T-cell (primary cell): ENCODE results near the gene GALNT9. TPM values are rescaled to one million over a fixed set of nuclear protein-coding genes. Genes with fewer than 3 reads are reported as not detected.

Source experiments
- ATAC-seq, 4 experiments: fragments of 200-7000 bp in 3 of 4; fragments of 150-1000 bp in 1 of 4; cut with Tn5 transposase; replicated peaks in 1 of 4; 1 replicate in 3 of 4; 2 replicates in 1 of 4; pipeline ENCODE4 v1.10.0; 2021; ENCODE audit warnings: moderate library complexity in 3 of 4, mild to moderate bottlenecking in 2 of 4, moderate number of reproducible peaks in 1 of 4
- CTCF ChIA-PET, 2 donors: fragments of 300-600 bp; sonication (Branson Sonifier 250); formaldehyde crosslinking; loops; one replicate each; lab custom pipeline; 2022; ENCODE audit warnings: antibody characterized with exemption in 2 of 2; lab: Charles Lee
- POLR2A ChIA-PET, 2 donors: fragments of 300-600 bp; sonication (Branson Sonifier 250); formaldehyde crosslinking; loops; one replicate each; lab custom pipeline; 2022; ENCODE audit warnings: antibody characterized with exemption in 2 of 2; lab: Charles Lee
- DNase-seq, 35 experiments: peaks; one replicate each; pipeline versions ENCODE4 v3.0.0 to v3.0.0-alpha.2; 2013 to 2023
- H3K27ac ChIP-seq: one replicate; pipeline ENCODE4 v1.5.1; 2013; ENCODE audit warnings: low read length
- H3K27me3 ChIP-seq, 2 experiments: replicated peaks in 1 of 2; 1 replicate in 1 of 2; 2 replicates in 1 of 2; pipeline versions ENCODE4 v1.6.1 to v1.7.0; 2013; ENCODE audit warnings: low read length in 1 of 2, mixed read lengths in 1 of 2; ENCODE audit not compliant: control insufficient read depth in 2 of 2, insufficient read depth in 2 of 2; ENCODE audit errors: extremely low read depth in 1 of 2
- H3K36me3 ChIP-seq, 2 donors: 1 replicate in 1 of 2; 2 replicates in 1 of 2; pipeline versions ENCODE4 v1.6.1 to v1.7.0; 2013; ENCODE audit warnings: low read length in 1 of 2; ENCODE audit not compliant: control insufficient read depth in 2 of 2, insufficient read depth in 1 of 2; ENCODE audit errors: extremely low read depth in 1 of 2
- H3K4me1 ChIP-seq, 2 experiments: 1 replicate in 1 of 2; 2 replicates in 1 of 2; pipeline versions ENCODE4 v1.6.1 to v1.7.0; 2013; ENCODE audit warnings: low read length in 2 of 2, mixed read lengths in 1 of 2; ENCODE audit not compliant: insufficient read depth in 2 of 2, control insufficient read depth in 1 of 2; ENCODE audit errors: extremely low read depth in 1 of 2
- H3K4me3 ChIP-seq, 2 donors: 1 replicate in 1 of 2; 2 replicates in 1 of 2; pipeline versions ENCODE4 v1.5.1 to v1.7.0; 2013; ENCODE audit warnings: mild to moderate bottlenecking in 2 of 2, low read length in 1 of 2, moderate library complexity in 1 of 2; ENCODE audit not compliant: control insufficient read depth in 1 of 2; ENCODE audit errors: extremely low read depth in 1 of 2
- H3K9me3 ChIP-seq: 2 replicates; pipeline ENCODE4 v1.7.0; 2013
- H3K27ac Mint-ChIP-seq, 2 donors: one replicate each; pipeline ENCODE4 v1.8.0; 2020 to 2021; ENCODE audit warnings: mild to moderate bottlenecking in 2 of 2, mixed read lengths in 2 of 2
- H3K27me3 Mint-ChIP-seq, 2 donors: one replicate each; pipeline ENCODE4 v1.8.0; 2021 to 2022; ENCODE audit warnings: mixed read lengths in 2 of 2
- H3K36me3 Mint-ChIP-seq: one replicate; pipeline ENCODE4 v1.8.0; 2021; ENCODE audit warnings: mixed read lengths
- H3K4me1 Mint-ChIP-seq, 3 donors: one replicate each; pipeline ENCODE4 v1.8.0; 2020 to 2022; ENCODE audit warnings: mixed read lengths in 3 of 3, mild to moderate bottlenecking in 1 of 3
- H3K4me3 Mint-ChIP-seq, 3 donors: one replicate each; pipeline ENCODE4 v1.8.0; 2020 to 2022; ENCODE audit warnings: mild to moderate bottlenecking in 3 of 3, mixed read lengths in 3 of 3, moderate library complexity in 3 of 3
- H3K9me3 Mint-ChIP-seq, 3 donors: one replicate each; pipeline ENCODE4 v1.8.0; 2020 to 2022; ENCODE audit warnings: mixed read lengths in 3 of 3
- WGBS: methylation state at CpG from one replicate; pipeline ENCODE4 v1.1.5; 2013; ENCODE audit warnings: missing lambda C conversion rate; ENCODE audit not compliant: insufficient coverage; 5-methylcytosine and 5-hydroxymethylcytosine counted together
- total RNA-seq, 35 experiments: library from RNA in 6 of 35; stranded (reverse) in 6 of 35; fragments of 120-200 nt in 1 of 35; gene quantifications; one replicate each; pipeline versions ENCODE4 v1.2.1 to v1.2.4 and lab custom pipeline; 2013 to 2026

Gene GALNT9
- total RNA-seq, 5 donors from 2014 or later (not counting 1 experiment from before 2014, with no cell fraction given) = 0.72 TPM; not detected in 4

- Mint-ChIP-seq H3K4me3 (no peak overlapping the region), H3K9me3 (no peaks in the 10 kb centered on the region), H3K4me1 (peaks cover 10 to 15% (median 12%) of the 10 kb centered on the region in 3 donors), H3K36me3 (no peaks in the 10 kb centered on the region), H3K27me3 (peaks cover 6 to 27% of the 10 kb centered on the region in 2 donors), H3K27ac (no peak overlapping the region)
- H3K27me3 ChIP-seq = peaks cover 0 to 58% of the 10 kb centered on the region in 2 experiments
- ChIA-PET CTCF (no interaction called here), POLR2A (no interaction called here)
- DNase-seq (no peak), ATAC-seq (no peak)
- H3K9me3 ChIP-seq = no peaks in the 10 kb centered on the region
- WGBS = 90% methylated on average over 22 of the region's 24 CpGs
- H3K4me1 ChIP-seq = peaks cover 0 to 5% of the 10 kb centered on the region in 2 experiments
- no peak overlapping the region for H3K4me3 ChIP-seq
- no peak overlapping the region for H3K27ac ChIP-seq
- H3K36me3 ChIP-seq = no peaks in the 10 kb centered on the region
Observed at GRCh38 chr12:132338781-132339180, 9.4 kb upstream of the GALNT9 start.

- ChIA-PET CTCF (no interaction called here), POLR2A (no interaction called here)
- H3K27ac ChIP-seq = no peak overlapping the region
- H3K4me1 ChIP-seq = peaks cover 0 to 5% of the 10 kb centered on the region in 2 experiments
- H3K27me3 Mint-ChIP-seq = peaks cover 6 to 30% of the 10 kb centered on the region in 2 donors
- H3K4me3 Mint-ChIP-seq = no peak overlapping the region
- no peaks in the 10 kb centered on the region for H3K9me3 ChIP-seq
- peaks cover 9 to 10% (median 10%) of the 10 kb centered on the region in 3 donors for H3K4me1 Mint-ChIP-seq
- peaks cover 0 to 60% of the 10 kb centered on the region in 2 experiments for H3K27me3 ChIP-seq
- H3K27ac Mint-ChIP-seq = no peak overlapping the region
- H3K36me3 Mint-ChIP-seq = no peaks in the 10 kb centered on the region
- H3K36me3 ChIP-seq = no peaks in the 10 kb centered on the region
- no peak for ATAC-seq
- H3K9me3 Mint-ChIP-seq = no peaks in the 10 kb centered on the region
- no peak for DNase-seq
- WGBS = 88% methylated on average over 18 of the region's 20 CpGs
- H3K4me3 ChIP-seq = no peak overlapping the region
Observed at GRCh38 chr12:132338311-132338710, 8.9 kb upstream of the GALNT9 start.

DNA sequence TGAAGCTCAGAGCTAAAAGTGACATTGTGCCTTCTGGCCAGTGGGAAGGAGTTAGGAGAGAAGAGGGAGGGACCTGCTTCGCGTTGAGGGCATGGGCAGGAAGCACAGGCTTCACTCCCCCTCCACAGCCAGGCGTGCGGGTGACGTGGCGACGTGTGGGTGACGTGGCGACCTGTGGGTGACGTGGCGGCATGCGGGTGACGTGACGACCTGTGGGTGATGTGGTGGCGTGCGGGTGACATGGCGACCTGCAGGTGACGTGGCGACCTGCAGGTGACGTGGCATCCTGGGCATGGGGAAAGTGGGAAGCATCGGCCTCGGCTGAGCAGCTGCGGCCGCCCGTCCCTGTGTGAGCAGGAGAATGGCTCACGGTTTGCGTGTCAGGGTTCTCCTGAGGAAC lies 8.2 kb upstream of the GALNT9 start:
- Mint-ChIP-seq H3K9me3 (no peaks in the 10 kb centered on the region), H3K27ac (no peak overlapping the region), H3K4me1 (peaks cover 2 to 3% (median 2%) of the 10 kb centered on the region in 3 donors), H3K27me3 (peaks cover 6 to 26% of the 10 kb centered on the region in 2 donors), H3K4me3 (no peak overlapping the region), H3K36me3 (no peaks in the 10 kb centered on the region)
- no peak for DNase-seq
- Histone ChIP-seq H3K36me3 (no peaks in the 10 kb centered on the region), H3K27me3 (peaks cover 0 to 65% of the 10 kb centered on the region in 2 experiments), H3K27ac (no peak overlapping the region), H3K4me3 (no peak overlapping the region), H3K9me3 (no peaks in the 10 kb centered on the region), H3K4me1 (peaks cover 0 to 5% of the 10 kb centered on the region in 2 experiments)
- no peak for ATAC-seq
- ChIA-PET POLR2A (no interaction called here), CTCF (no interaction called here)
- 79% methylated on average over 20 of the region's 27 CpGs for WGBS

DNA sequence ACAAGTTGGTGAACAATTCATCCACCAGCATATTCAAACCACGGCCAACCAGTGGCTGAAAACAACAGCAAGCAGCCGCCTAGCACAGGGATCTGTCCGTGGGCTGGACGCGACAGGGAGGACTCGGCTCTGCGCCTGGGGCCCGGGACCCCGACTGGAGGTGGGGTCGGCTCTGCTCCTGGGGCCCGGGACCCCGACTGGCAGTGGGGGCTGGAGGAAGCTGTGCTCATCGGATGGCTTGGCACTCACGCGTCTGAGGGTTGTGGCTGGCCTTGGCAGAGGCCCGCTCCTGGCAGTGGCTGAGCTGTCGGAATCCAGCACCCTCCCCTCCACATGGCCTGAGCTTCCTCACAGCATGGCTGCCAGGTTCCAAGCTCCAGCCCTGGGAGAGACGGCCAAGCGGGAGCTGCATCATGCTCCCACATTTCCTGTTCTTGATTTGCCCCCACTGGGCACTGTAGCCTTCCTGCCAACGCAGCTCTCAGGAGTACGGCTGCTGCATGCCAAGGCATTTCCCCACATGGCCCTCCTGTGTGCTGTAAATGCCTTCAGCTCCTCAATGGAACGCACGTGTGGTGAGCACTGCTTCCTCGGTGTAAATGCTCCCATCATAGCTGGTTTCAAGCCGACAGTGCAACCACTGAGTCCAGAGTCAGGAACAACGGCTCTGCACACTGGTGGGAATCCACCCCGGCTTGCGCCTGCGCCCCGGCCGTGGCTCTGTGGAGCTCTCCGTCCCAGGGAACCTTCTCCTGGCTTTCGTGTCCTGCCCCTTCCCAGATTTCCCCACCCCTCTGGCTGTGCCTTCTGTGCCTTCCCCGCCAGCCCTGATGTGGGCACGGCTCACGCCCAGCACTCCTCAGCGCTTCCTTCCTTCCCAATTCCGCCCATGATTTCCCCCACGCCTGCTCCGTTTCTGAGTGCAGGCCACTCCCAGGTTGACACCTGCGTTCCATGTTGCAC lies 7.3 kb upstream of the GALNT9 start:
- peaks cover 2 to 71% of the 10 kb centered on the region in 2 experiments for H3K27me3 ChIP-seq
- H3K4me1 ChIP-seq = no peaks in the 10 kb centered on the region
- ATAC-seq = no peak
- H3K9me3 Mint-ChIP-seq = no peaks in the 10 kb centered on the region
- no peak overlapping the region for H3K27ac ChIP-seq
- DNase-seq = no peak
- H3K36me3 ChIP-seq = no peaks in the 10 kb centered on the region
- no peaks in the 10 kb centered on the region for H3K4me1 Mint-ChIP-seq
- H3K27me3 Mint-ChIP-seq = peaks cover 12 to 30% of the 10 kb centered on the region in 2 donors
- H3K4me3 Mint-ChIP-seq = no peak overlapping the region
- no peaks in the 10 kb centered on the region for H3K36me3 Mint-ChIP-seq
- WGBS = 84% methylated on average over 39 of the region's 41 CpGs
- no peak overlapping the region for H3K27ac Mint-ChIP-seq
- ChIA-PET CTCF (no interaction called here), POLR2A (no interaction called here)
- H3K9me3 ChIP-seq = no peaks in the 10 kb centered on the region
- H3K4me3 ChIP-seq = no peak overlapping the region

DNA sequence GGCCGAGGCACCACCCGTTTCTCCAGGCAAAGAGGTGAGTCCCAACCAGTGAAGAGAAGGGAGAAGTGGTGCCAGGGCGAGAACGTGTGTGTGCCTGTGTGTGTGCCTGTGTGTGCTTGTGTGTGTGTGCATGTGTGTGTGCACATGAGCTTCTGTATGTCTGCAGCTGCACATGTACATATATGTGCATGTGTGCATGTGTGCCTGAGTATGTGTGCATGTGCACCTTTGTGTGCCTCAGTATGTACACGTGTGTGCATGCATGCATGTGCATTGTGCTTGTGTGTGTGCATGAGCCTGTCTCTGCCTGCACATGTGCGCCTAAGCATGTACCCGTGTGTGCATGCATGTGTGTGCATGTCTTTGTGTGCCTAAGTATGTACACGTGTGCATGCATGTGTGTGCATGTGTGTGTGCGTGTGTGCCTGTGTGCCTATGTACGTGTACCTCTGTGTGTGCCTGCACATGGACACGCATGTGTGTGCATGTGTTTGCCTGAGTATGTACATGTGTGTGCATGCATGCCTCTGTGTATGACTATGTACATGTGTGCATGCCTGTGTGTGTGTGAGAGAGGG lies 5.9 kb upstream of the GALNT9 start:
- CTCF ChIA-PET = no interaction called here
- H3K4me1 Mint-ChIP-seq = peaks cover 0 to 4% (median 4%) of the 10 kb centered on the region in 3 donors
- peaks cover 26 to 41% of the 10 kb centered on the region in 2 donors for H3K27me3 Mint-ChIP-seq
- H3K27me3 ChIP-seq = peaks cover 10 to 78% of the 10 kb centered on the region in 2 experiments
- H3K27ac ChIP-seq = no peak overlapping the region
- no peaks in the 10 kb centered on the region for H3K36me3 ChIP-seq
- no peaks in the 10 kb centered on the region for H3K9me3 Mint-ChIP-seq
- no peaks in the 10 kb centered on the region for H3K36me3 Mint-ChIP-seq
- 83% methylated on average over 11 of the region's 11 CpGs for WGBS
- H3K4me1 ChIP-seq = no peaks in the 10 kb centered on the region
- POLR2A ChIA-PET = no interaction called here
- DNase-seq (no peak), ATAC-seq (no peak)
- no peak overlapping the region for H3K4me3 ChIP-seq
- no peak overlapping the region for H3K27ac Mint-ChIP-seq
- no peak overlapping the region for H3K4me3 Mint-ChIP-seq
- no peaks in the 10 kb centered on the region for H3K9me3 ChIP-seq

DNA sequence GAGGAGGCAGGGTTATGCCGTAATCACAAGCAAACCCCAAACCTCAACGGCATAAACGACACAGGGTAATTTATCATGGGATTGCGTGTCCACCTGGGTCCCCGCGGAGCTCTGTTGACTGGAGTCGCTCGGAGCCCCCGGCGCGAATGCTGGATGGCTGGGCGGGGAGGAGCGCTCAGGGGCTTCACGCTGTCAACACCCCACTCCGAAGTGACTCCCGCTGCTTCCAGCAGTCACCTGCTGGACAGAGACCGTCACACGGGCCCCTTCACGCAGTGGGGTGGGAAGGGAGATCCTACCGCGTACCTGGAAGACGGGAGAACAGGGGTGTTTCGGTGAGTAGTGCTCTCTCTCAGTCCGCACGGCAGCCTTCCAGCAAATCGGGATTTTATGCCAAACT lies 4.4 kb upstream of the GALNT9 start:
- H3K4me1 ChIP-seq = no peaks in the 10 kb centered on the region
- Mint-ChIP-seq H3K4me3 (no peak overlapping the region), H3K27ac (no peak overlapping the region), H3K36me3 (no peaks in the 10 kb centered on the region), H3K9me3 (no peaks in the 10 kb centered on the region), H3K4me1 (peaks cover 0 to 6% (median 5%) of the 10 kb centered on the region in 3 donors), H3K27me3 (peaks cover 28 to 43% of the 10 kb centered on the region in 2 donors)
- ChIA-PET CTCF (no interaction called here), POLR2A (no interaction called here)
- WGBS = 85% methylated on average over 23 of the region's 26 CpGs
- H3K9me3 ChIP-seq = no peaks in the 10 kb centered on the region
- ATAC-seq (no peak), DNase-seq (no peak)
- H3K27ac ChIP-seq = no peak overlapping the region
- H3K27me3 ChIP-seq = peaks cover 11 to 75% of the 10 kb centered on the region in 2 experiments
- H3K36me3 ChIP-seq = no peaks in the 10 kb centered on the region
- no peak overlapping the region for H3K4me3 ChIP-seq
